GM21723 (cell line): Measurements from ENCODE around the gene ATP6V0E1.
"Not testable (repeated sequence)": the region's sequence is repeated elsewhere in the genome, so short reads cannot be mapped to it uniquely, and the experiment has no call there.

Experiments
- ATAC-seq: cut with Tn5 transposase; IDR thresholded peaks from one replicate; pipeline ENCODE4 v1.9.1; 2021; ENCODE audit warnings: mild to moderate bottlenecking, moderate library complexity; ENCODE audit not compliant: unreplicated experiment

Gene ATP6V0E1

GRCh38 chr5:173069671-173070070 is 86.1 kb downstream of the ATP6V0E1 start:
- no peak for ATAC-seq

GRCh38 chr5:173075137-173075843 is 91.7 kb downstream of the ATP6V0E1 start:
- ATAC-seq: no peak

- ATAC-seq: no peak
Observed at GRCh38 chr5:173075970-173076369, 92.4 kb downstream of the ATP6V0E1 start.

DNA sequence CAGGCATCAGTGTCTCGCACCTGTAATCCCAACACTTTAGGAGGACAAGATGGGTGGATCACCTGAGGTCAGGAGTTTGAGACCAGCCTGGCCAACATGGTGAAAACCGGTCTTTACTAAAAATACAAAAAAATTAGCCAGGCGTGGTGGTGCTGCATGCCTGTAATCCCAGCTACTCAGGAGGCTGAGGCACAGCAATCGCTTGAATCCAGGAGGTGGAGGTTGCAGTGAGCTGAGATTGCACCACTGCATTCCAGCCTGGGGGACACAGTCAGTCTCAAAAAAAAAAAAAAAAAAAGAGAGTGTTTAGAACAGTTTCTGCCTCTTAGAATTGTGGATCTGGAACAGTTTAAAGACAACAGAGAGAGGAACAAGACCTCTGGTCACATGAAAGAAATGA is 92.9 kb downstream of the ATP6V0E1 start:
- ATAC-seq: not testable (repeated sequence)

DNA sequence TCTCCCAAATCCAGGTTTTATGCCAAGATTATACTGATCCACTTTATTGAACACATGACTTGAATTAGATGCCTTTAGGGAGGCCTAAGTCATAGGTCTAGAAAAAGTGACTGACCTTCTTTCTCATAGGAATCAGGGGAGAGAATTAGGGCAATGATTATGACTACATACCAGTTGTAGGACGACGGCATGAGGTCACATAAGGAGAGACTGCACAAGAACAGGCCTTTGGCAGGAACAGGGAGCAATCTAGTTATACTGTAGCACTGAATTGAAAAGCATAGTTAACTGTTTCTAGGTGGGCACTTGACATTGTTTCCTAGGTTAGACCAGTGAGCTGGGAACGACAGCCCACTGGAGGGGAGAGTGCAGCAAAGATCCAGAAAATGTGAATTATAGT is 95.3 kb downstream of the ATP6V0E1 start:
- no peak for ATAC-seq
